GM12873 (cell line): Measurements from ENCODE around the gene CASP9.

Experiments used
- CTCF ChIP-seq: IDR thresholded peaks from 2 replicates; pipeline ENCODE4 v1.5.1; 2012; ENCODE audit warnings: low read depth, mild to moderate bottlenecking, moderate library complexity, low read length, control low read depth; ENCODE audit not compliant: insufficient read depth; ENCODE audit errors: missing control alignments

The CASP9 gene

GRCh38 chr1:15449567-15449966 lies 74.4 kb downstream of the CASP9 start:
- no peak for TF ChIP-seq CTCF

GRCh38 chr1:15448877-15449462 lies 75.0 kb downstream of the CASP9 start:
- TF ChIP-seq CTCF: no peak

DNA sequence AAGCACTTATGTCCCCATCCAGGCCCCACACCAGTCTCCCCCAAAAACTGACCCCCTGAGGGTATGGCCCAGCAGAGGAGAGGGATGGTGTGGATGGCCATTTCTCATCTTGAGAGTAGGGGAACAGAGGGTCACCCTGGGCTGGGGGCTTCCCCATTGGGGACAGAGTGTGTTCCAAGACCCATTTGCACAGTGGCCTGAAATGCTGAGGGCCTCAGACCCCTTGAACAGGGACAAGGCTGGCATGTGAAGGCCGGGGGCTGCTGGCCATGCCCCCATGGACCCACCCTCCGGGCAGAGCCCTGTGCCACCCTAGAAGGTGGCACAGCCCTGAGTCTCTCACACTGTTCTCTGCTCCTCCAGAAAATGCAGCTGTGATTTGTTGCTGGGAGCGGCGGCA lies 77.8 kb downstream of the CASP9 start:
- TF ChIP-seq CTCF: no peak

DNA sequence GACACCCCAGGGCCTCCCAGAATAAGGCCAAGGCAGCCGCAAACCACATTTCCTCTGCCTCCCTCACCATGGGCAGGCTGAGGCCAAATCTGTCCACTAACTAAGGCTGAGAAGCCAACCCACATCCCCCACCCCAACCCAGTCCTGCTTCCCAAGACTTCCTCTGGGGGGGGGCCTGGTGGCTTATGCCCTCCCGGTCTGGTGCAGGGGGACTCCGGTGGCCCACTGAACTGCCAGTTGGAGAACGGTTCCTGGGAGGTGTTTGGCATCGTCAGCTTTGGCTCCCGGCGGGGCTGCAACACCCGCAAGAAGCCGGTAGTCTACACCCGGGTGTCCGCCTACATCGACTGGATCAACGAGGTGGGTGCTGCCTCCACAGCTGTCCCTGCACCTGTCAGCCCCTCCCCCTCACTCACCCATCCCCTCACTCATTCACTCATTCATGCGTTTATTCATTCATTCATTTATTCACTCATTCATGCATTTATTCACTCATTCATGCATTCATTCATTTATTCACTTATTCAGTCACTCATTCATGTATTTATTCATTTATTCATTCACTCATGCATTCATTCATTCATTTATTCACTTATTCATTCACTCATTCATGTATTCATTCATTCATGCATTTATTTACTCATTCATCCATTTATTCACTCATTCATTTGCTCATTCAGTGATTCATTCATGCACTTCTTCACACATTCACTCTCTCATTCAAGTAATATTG lies 78.5 kb downstream of the CASP9 start:
- TF ChIP-seq CTCF: no peak

- no peak for TF ChIP-seq CTCF
Measured at GRCh38 chr1:15444468-15445389, 79.3 kb downstream of the CASP9 start.

DNA sequence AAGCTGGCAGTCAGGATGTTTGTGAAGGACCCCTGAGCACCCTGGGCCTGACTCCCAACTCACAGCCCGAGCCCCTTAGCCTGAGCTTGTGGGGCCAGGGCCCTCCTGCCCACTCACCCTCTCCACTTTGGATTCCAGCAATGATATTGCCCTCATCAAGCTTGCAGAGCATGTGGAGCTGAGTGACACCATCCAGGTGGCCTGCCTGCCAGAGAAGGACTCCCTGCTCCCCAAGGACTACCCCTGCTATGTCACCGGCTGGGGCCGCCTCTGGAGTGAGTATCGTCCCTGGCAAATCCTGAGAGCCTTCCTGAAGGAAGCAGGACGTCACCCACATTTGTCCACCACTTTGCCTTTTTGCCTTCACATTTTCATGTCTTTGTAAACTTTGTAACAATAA lies 80.7 kb downstream of the CASP9 start:
- no peak for TF ChIP-seq CTCF

DNA sequence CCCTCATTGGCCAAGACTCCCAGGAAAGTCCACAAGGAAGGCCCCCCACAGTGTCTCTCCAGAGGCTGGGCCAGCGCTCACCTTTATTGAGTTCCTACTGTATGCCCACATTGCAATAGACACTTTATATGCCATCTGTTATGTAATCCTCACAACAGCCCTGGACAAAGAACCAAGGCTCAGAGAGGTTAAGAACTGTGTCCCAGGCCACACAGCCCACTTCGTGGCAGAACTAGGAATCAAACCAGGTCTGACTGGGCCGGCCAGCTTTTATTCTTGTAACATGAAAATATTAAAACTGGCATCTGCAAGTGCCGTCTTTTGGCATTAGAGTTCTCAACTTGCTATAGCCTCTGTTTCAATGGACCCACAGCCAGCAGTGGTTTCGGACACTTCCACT lies 81.3 kb downstream of the CASP9 start:
- TF ChIP-seq CTCF: no peak
